ENCODE results near the gene FKBP2. TPM values are rescaled to one million over a fixed set of nuclear protein-coding genes. Genes with fewer than 3 reads are reported as not detected.

The FKBP2 gene
- total and polyA plus RNA-seq, 2 of the 13 experiments (the other 11 are each of a cell fraction or from before 2014, with no cell fraction given) = 30.1 to 53.3 TPM

GRCh38 chr11:64234647-64235379 is 6.1 kb upstream of the FKBP2 start (continued):
- TF ChIP-seq KLF15 (CRISPR knock-in tag; IDR thresholded peaks at IDR 0.05; ENCODE audit: borderline replicate concordance) (no peak), TSC22D2 (CRISPR knock-in tag; IDR thresholded peaks at IDR 0.05; ENCODE audit: borderline replicate concordance) (peak; percentile 30; the same call in 1 of the 2 replicates), ZKSCAN8 (CRISPR knock-in tag; IDR thresholded peaks at IDR 0.05; ENCODE audit: borderline replicate concordance) (no peak), ZNF878 (CRISPR knock-in tag; IDR thresholded peaks at IDR 0.05) (no peak), THAP11 (CRISPR knock-in tag; IDR thresholded peaks at IDR 0.05) (peak; percentile 23; the same call in 1 of the 2 replicates), ZNF766 (CRISPR knock-in tag; IDR thresholded peaks at IDR 0.05; ENCODE audit: borderline replicate concordance) (no peak), MLLT10 (CRISPR knock-in tag; IDR thresholded peaks at IDR 0.05) (no peak), NFIC (IDR thresholded peaks at IDR 0.05; ENCODE audit: low read length) (no peak), SMC3 (IDR thresholded peaks at IDR 0.05; ENCODE audit: low read length) (no peak), ESRRA (CRISPR knock-in tag; IDR thresholded peaks at IDR 0.05; ENCODE audit: low read depth) (peak; percentile 52; the same call in 1 of the 2 replicates), THYN1 (CRISPR knock-in tag; IDR thresholded peaks at IDR 0.05; ENCODE audit: borderline replicate concordance, low read depth) (no peak), FOXO4 (CRISPR knock-in tag; conservative IDR thresholded peaks at IDR 0.05) (no peak), NPAS2 (CRISPR knock-in tag; IDR thresholded peaks at IDR 0.05; ENCODE audit: borderline replicate concordance) (no peak), ZNF589 (CRISPR knock-in tag; conservative IDR thresholded peaks at IDR 0.05) (no peak), ZNF788 (CRISPR knock-in tag; IDR thresholded peaks at IDR 0.05; ENCODE audit: borderline replicate concordance) (peak; percentile 17; the same call in 1 of the 2 replicates), THAP8 (CRISPR knock-in tag; IDR thresholded peaks at IDR 0.05; ENCODE audit: borderline replicate concordance) (no peak), AGO2 (optimal IDR thresholded peaks at IDR 0.05; ENCODE audit: low read depth, low read length) (no peak), ZSCAN21 (CRISPR knock-in tag; IDR thresholded peaks at IDR 0.05; ENCODE audit: borderline replicate concordance) (peak; percentile 56; the same call in 1 of the 2 replicates), NR3C1 (CRISPR knock-in tag; IDR thresholded peaks at IDR 0.05) (no peak), SKI (IDR thresholded peaks at IDR 0.05; ENCODE audit: partially characterized antibody) (peak; percentile 44), LCORL (IDR thresholded peaks at IDR 0.05) (no peak), LCORL (CRISPR knock-in tag; IDR thresholded peaks at IDR 0.05) (no peak; the same call in 1 of the 2 replicates), ZNF564 (CRISPR knock-in tag; IDR thresholded peaks at IDR 0.05) (no peak), ZHX1 (CRISPR knock-in tag; IDR thresholded peaks at IDR 0.05; ENCODE audit: low read depth) (no peak)

Measured in HepG2 (cell line).